Measurements from ENCODE around the gene ZC3H7B.
"Not testable (repeated sequence)": the region's sequence is repeated elsewhere in the genome, so short reads cannot be mapped to it uniquely, and the experiment has no call there.

ZC3H7B gene

DNA sequence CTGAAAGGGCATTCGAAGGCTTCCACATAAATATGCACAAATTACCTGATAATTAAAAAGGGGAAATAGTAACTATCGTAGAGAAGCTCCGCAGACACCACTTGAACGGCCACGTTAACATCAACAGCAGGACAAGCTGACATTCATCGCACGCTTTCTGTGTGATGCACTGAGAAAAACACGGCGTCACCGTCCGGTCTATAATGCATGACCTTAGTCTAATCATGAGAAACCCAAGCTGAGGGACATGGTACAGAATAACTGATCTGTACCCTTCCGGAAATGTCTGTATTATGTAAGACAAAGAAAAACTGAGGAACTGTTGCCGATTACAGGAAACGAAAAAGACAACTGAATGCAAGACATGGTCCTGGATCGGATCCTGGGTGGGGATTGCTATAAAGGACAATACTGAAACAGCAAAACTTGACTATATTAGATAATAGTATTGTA, 14.7 kb upstream of the ZC3H7B start:
- DNase-seq (ENCODE audit: low spot score): no peak

DNA sequence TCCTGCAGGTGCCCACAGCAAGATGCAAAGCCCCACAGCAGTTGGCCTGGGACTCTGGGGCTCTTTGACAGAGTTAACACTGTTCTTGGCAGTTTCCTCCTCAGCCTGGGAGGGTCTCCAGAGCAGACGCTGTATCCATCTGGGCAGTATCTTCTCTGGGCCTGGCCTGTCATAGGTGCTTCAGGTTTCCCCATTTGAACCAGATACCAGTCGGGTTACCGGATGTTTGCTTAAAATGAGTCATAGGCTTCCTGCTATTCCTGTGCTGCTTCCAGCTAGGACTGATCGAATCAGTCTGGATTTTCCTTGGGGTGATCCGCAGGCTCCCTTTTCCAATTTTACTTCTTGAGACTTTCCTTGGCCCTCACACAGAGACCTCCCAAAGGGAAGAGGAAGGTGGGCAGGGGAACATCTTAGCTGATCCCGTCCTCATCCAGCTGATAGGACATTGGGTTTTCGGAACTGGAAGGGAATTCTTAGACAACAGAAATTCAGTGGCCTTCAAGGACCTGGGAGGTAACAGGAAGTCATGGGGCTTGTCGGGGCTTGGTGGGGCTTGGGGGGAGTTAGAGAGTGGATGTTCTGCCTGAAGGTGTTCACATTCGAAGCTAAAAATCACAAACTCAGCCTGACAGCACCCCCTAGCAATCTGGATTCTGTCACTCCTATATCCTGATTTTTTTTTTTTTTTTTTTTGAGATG, 12.9 kb upstream of the ZC3H7B start:
- no peak for DNase-seq (ENCODE audit: low spot score)

- DNase-seq (ENCODE audit: low spot score): no peak
These were observed 11.7 kb upstream of the ZC3H7B start for GRCh38 chr22:41289671-41290070.

GRCh38 chr22:41290262-41291221, 10.8 kb upstream of the ZC3H7B start:
- DNase-seq (ENCODE audit: low spot score): no peak

DNA sequence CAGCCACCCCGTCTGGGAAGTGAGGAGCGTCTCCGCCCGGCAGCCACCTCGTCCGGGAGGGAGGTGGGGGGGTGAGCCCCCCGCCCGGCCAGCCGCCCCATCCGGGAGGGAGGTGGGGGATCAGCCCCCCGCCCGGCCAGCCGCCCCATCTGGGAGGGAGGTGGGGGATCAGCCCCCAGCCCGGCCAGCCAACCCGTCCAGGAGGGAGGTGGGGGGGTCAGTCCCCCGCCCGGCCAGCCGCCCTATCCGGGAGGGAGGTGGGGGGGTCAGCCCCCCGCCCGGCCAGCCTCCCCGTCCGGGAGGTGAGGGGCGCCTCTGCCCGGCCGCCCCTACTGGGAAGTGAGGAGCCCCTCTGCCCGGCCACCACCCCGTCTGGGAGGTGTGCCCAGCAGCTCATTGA, 6.5 kb upstream of the ZC3H7B start:
- not testable (repeated sequence) for DNase-seq (ENCODE audit: low spot score)

DNA sequence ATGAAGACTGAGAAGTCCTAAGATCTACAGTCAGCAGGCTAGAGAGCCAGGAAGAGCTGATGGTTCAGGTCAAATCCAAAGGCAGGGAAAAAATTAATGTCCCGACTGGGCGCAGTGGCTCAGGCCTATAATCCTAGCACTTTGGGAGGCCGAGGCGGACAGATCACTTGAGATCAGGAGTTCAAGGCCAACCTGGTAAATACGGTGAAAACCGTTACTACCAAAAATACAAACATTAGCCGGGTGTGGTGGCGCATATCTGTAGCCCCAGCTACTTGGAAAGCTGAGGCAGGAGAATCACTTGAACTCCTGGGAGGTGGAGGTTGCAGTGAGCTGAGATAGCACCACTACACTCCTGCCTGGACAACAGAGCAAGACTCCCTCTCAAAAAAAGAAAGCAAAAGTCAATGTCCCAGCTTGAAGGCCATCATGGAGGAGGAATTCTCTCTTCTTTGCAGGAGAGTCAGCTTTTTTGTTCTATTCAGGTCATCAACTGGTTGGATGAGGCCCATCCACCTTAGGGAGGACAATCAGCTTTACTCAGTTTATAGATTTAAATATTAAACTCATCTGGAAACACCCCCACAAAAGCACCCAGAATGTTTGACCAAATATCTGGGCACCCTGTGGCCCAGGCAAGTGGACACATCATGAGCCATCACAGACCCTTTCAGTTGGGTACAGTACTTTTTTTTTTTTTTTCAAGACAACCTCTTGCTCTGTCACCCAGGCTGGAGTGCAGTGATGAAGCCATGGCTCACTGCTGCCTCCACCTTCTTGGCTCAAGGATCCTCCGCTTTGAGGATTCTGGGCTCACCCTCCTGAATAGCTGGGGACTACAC, 4.3 kb upstream of the ZC3H7B start:
- no peak for DNase-seq (ENCODE audit: low spot score)

GRCh38 chr22:41300661-41301060, 664 bp upstream of the ZC3H7B start:
- no peak for DNase-seq (ENCODE audit: low spot score)

- DNase-seq (ENCODE audit: low spot score): peak; percentile 76
These were observed 869 bp downstream of the ZC3H7B start for GRCh38 chr22:41302021-41302767.

DNA sequence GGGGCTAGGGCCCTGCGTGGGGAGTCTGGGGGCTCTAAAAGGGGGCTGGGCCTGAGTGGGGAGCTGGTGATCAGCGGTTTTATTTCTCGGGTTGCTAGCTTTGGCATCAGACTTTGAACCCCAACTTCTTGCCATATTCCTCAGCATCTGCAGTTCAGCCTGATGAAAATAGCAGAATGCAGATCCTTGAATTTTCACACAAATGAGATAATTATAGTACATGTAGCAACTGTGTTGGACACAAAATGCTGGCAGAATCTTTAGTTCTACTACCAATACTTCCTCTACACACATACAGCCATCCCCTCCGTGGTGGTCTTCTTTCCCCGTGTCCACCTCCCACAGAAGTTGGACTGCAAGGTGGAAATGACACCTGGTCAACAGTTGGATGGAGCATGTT, 1.5 kb downstream of the ZC3H7B start:
- DNase-seq (ENCODE audit: low spot score): no peak

GRCh38 chr22:41305646-41306045, 4.3 kb downstream of the ZC3H7B start:
- no peak for DNase-seq (ENCODE audit: low spot score)

DNA sequence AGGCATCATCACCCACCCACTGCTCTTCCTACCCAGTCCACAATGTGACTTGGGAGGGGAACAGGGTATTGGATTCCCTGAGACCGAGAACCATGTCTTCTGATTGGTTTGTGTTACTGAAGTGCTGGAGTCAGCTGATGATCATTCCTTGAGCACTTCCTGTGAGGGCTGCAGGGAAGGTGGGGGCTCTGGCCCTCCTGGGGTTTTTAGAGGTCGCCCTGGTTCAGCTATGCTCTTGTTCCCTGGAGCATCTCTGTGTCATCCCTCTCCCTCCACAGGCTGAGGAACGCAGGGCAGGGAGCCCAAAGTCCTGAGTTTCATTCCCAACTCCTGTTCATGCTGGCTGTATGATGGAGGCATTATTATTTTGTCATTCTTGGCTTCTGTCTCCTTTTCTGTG, 6.7 kb downstream of the ZC3H7B start:
- DNase-seq (ENCODE audit: low spot score): no peak

DNA sequence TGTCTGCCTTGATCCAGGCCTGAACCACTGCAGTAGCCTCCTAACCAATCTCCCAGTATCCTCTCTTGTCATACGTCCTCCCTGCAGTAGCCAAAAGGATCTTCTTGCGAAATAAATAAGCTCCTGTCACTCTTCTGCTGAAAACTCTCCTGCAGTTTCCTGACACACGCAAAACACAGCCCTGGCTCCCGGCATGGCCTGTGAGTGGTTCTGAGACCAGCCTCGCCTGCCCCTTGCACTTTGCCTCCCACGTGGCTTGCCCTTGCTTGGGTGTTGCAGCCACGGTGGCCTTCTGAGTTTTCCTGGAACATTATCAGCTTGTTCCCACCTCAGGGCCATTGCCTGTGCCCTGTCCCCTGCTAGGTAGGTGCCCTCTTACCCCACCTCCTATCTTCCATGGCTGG, 7.2 kb downstream of the ZC3H7B start:
- DNase-seq (ENCODE audit: low spot score): no peak

- no peak for DNase-seq (ENCODE audit: low spot score)
These were observed 9.0 kb downstream of the ZC3H7B start for GRCh38 chr22:41310336-41310735.

DNA sequence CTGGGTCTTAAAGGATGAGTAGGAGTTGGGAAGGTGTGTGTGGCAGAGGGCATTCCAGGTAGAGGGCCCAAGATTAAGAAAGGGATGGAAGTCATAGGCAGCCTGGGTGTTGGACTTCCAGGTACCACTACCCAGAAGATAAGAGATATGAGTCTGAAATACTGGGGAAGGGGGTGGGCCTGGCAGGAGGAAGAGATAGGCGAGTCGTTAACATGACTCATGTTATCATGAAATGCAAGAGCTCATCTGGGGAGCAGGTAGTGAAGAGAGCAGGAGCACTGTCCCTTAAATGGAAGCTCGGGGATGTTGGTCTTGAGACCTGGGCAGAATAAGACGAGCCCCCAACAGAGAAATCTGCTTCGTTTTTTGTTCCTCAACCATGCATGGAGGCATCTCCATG, 10.2 kb downstream of the ZC3H7B start:
- no peak for DNase-seq (ENCODE audit: low spot score)

DNA sequence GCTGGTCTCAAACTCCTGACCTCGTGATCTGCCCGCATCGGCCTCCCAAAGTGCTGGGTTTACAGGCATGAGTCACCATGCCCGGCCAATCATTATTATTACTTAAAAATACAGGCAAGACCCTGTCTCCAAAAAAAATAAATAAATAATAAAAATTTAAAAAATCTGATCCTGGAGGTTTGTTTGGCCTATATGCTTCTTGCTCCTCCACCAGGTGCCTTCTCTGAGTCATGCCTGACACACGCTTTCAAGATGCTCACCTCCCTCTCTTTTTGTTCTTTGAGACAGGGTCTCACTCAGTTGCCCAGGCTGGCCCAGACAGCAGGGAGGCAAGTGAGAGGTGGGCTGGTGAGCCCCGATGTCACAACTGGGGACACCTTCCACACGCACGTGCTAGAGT, 13.5 kb downstream of the ZC3H7B start:
- DNase-seq (ENCODE audit: low spot score): no peak

DNA sequence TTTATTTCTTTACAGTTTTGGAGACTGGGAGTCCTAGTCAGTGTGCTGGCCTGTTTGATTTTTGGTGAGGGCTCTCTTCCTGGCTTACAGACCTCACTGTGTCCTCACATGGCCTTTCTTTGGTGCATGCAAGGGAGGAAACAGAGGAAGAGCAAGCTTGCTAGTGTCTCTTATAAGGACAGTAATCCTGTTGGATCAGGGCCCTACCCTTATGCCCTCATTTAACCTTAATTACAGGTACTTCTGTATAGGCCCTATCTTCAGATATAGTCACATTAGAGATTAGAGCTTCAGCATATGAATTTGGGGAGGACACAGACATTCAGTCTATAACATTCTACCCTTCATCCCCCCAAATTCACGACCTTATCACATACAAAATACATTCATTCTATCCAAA, 14.3 kb downstream of the ZC3H7B start:
- no peak for DNase-seq (ENCODE audit: low spot score)

DNA sequence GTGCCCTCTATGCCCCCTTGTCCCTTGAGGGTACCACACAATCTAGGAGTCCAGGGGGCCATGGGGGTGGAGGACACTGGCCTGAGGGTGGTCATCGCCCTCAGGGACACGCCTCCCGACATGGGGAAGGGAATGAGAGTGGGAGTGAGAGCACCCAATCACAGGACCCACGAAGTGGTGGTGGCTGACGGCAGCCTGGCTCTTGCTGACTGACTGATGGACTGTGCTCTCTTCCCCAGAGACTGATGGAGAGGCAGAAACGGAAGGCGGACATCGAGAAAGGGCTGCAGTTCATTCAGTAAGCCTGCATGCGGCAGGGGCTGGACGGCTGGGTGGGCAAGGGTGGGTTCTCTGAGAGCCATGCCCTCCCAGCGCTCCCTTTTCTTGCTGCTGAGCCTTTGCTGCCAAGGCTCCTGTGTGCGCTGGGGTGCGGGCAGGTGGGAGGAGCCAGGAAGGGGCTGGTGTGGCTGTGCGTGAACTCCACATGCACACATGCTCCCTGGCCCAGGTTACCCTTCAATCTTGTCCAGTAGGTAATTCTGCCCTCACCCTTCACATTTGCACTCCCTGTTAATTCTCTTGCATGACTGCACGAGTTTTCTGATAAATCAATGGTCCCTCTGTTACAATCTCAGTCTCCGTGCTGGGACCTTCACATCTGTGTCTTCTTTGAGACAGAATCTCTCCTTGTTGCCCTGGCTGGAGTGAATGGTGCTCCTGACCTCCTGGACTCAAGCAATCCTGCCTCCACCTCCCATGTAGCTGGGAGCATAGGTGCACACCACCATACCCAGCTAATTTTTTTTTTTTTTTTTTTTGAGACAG, 19.3 kb downstream of the ZC3H7B start:
- DNase-seq (ENCODE audit: low spot score): no peak

DNA sequence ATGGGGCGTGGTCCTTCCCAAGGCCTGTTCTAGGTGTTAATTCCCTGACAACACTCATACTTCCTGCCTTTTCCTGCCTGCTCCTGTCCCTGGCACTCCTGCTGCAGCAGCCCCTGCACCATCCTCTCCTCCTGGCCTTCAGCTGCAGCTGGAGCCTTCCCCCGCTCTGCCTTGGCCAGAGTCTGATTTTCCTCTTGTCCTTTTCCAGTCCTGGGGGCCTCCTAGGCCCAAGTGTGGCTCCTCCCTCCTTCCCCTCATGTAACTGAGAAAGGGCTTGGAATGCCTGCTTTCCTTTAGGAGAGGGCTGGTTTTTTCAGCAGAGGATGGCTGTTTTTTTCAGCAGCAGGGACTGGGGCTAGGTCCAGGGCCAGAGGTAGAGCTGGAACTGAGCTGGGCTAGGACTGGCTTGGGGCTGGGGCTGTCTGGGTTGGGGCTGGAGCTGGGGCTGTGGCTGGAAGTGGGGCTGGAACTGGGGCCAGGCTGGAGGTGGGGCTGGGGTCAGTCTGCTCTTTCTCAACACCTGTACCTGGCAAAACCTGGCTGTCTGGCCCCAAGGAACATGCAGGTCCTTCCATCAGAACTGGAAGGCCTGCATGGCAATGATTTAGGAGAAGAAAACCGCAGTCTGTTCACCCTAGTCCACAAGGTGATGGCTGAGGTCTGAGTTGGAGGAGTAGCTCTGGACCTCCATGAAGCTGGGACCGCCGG, 23.6 kb downstream of the ZC3H7B start:
- DNase-seq (ENCODE audit: low spot score): no peak

- DNase-seq (ENCODE audit: low spot score): no peak
These were observed 25.8 kb downstream of the ZC3H7B start for GRCh38 chr22:41327124-41327523.

DNA sequence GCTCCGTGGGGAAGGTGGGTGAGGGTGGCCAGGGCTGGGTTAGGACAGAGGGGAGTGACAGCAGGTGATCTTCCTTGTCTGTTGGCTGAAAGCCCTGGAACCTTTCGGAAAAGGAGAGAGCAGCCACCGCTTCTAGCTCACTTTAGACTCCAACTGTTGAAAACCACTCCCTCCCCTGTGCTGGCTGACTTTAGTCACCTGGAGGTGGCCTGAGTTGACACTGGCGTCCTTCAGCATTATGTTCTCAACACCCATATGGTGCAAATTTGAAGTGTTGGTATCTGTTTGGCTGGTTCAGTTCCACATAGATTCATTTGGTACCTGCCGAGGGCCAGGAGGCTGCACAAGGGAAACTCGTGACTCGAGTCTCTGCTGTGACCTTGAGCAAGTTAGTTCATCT, 28.8 kb downstream of the ZC3H7B start:
- no peak for DNase-seq (ENCODE audit: low spot score)
